ENCODE results near the gene ALDH1A3. TPM values are rescaled to one million over a fixed set of nuclear protein-coding genes. Genes with fewer than 3 reads are reported as not detected.

ALDH1A3 gene
- total RNA-seq, 2 experiments from 2014 or later = not detected

DNA sequence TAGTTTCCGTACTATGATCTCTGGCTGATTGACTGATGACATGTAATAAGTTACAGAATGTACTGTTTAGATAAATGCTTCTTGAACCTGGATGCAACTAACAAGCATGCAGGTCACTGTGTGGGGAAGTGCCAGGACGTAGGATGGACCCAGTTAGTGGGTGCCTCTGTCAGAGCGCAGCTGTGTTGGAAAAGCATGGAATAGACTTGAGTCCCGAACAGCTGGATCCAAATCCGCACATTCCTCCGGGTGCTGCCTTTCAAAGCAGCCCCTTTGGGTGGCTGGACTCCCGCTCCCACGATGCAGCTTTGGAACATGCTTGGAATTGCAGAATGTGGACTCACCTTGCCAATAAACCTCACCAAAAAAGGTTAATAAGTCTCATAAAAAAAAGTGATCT lies 35.5 kb upstream of the ALDH1A3 start:
- Histone ChIP-seq H3K4me3 (ENCODE audit: low read length) (no peak overlapping the region), H3K27ac (ENCODE audit: low read depth in 1 of 2, low read length in 2 of 2) (no peak overlapping the region), H3K4me1 (ENCODE audit: insufficient read depth, low read length) (peaks cover 4% of the 10 kb centered on the region), H3K36me3 (ENCODE audit: insufficient read depth, low read length) (no peaks in the 10 kb centered on the region), H3K9me3 (ENCODE audit: control insufficient read depth in 1 of 2, insufficient read depth in 1 of 2, low read length in 2 of 2) (no peaks in the 10 kb centered on the region), H3K27me3 (ENCODE audit: control insufficient read depth in 1 of 2, insufficient read depth in 2 of 2, low read length in 2 of 2) (peaks cover under 1 to 4% of the 10 kb centered on the region in 2 experiments)
- Mint-ChIP-seq H3K4me3 (no peak overlapping the region), H3K27ac (no peak overlapping the region), H3K36me3 (ENCODE audit: low read depth) (no peaks in the 10 kb centered on the region), H3K4me1 (ENCODE audit: low read depth) (peaks cover 2% of the 10 kb centered on the region), H3K27me3 (peaks cover 35% of the 10 kb centered on the region), H3K9me3 (no peaks in the 10 kb centered on the region)
- TF ChIP-seq, protein P1, sequence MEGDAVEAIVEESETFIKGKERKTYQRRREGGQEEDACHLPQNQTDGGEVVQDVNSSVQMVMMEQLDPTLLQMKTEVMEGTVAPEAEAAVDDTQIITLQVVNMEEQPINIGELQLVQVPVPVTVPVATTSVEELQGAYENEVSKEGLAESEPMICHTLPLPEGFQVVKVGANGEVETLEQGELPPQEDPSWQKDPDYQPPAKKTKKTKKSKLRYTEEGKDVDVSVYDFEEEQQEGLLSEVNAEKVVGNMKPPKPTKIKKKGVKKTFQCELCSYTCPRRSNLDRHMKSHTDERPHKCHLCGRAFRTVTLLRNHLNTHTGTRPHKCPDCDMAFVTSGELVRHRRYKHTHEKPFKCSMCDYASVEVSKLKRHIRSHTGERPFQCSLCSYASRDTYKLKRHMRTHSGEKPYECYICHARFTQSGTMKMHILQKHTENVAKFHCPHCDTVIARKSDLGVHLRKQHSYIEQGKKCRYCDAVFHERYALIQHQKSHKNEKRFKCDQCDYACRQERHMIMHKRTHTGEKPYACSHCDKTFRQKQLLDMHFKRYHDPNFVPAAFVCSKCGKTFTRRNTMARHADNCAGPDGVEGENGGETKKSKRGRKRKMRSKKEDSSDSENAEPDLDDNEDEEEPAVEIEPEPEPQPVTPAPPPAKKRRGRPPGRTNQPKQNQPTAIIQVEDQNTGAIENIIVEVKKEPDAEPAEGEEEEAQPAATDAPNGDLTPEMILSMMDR (IDR thresholded peaks at IDR 0.05) = no peak
- intact Hi-C loops (cut with DNase I, micrococcal nuclease) = no loop called here
- no peak for DNase-seq
- no peak for ATAC-seq (ENCODE audit: poor library complexity)
- ChIA-PET CTCF (no interaction called here), POLR2A (no interaction called here)

DNA sequence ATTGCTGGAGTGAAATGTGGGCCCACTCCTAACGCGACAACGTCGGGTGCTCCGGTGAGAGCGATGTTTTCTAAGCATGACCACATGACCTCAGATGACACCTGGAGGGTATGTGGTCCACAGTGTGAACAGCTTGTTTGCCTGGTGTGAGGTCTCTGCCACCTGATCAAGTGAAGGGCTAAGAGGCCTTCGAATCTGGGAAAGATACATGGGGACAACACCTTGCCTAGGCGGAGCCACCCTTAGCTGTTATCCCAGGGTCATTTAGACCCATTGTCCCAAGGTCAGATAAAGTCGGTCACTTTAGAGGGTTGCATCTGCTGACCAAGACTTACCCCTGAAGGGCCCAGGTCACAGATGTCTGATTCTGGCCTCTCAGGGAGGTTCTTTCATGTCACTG lies 34.9 kb upstream of the ALDH1A3 start:
- ATAC-seq (ENCODE audit: poor library complexity) (no peak), DNase-seq (no peak)
- Mint-ChIP-seq H3K27me3 (peaks cover 39% of the 10 kb centered on the region), H3K4me1 (ENCODE audit: low read depth) (peaks cover 4% of the 10 kb centered on the region), H3K36me3 (ENCODE audit: low read depth) (no peaks in the 10 kb centered on the region), H3K9me3 (no peaks in the 10 kb centered on the region), H3K4me3 (no peak overlapping the region), H3K27ac (no peak overlapping the region)
- intact Hi-C loops (cut with DNase I, micrococcal nuclease) = no loop called here
- no peak overlapping the region for H3K27ac ChIP-seq (ENCODE audit: low read depth in 1 of 2, low read length in 2 of 2)
- peaks cover 0 to 4% of the 10 kb centered on the region in 2 experiments for H3K9me3 ChIP-seq (ENCODE audit: control insufficient read depth in 1 of 2, insufficient read depth in 1 of 2, low read length in 2 of 2)
- TF ChIP-seq, protein P1 (IDR thresholded peaks at IDR 0.05) = no peak
- H3K4me1 ChIP-seq (ENCODE audit: insufficient read depth, low read length) = peaks cover 10% of the 10 kb centered on the region
- CTCF ChIA-PET = no interaction called here
- no peak overlapping the region for H3K4me3 ChIP-seq (ENCODE audit: low read length)
- H3K36me3 ChIP-seq (ENCODE audit: insufficient read depth, low read length) = no peaks in the 10 kb centered on the region
- POLR2A ChIA-PET = no interaction called here
- peaks cover 5 to 6% of the 10 kb centered on the region in 2 experiments for H3K27me3 ChIP-seq (ENCODE audit: control insufficient read depth in 1 of 2, insufficient read depth in 2 of 2, low read length in 2 of 2)

DNA sequence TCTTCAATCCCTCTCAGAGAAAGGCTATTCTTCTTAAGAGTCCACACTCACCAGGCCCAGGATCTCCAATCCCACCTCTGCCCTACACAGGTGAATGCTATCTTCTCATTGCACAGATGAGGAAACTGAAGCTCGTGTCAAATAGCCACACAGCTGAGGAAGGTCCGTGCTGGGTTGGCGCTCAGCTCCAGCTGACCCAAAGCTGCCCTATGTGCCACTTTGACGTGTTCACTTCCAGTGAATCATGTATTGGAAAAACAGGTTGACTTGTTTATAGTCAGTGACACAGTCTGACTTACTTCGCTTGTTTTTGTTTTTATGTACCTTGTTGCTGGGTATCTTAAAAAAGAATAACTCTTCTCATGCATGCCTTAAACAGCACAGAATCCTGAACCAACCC lies 32.4 kb upstream of the ALDH1A3 start:
- H3K27ac Mint-ChIP-seq = no peak overlapping the region
- H3K4me3 ChIP-seq (ENCODE audit: low read length) = no peak overlapping the region
- H3K9me3 ChIP-seq (ENCODE audit: control insufficient read depth in 1 of 2, insufficient read depth in 1 of 2, low read length in 2 of 2) = peaks cover 0 to 9% of the 10 kb centered on the region in 2 experiments
- TF ChIP-seq, protein P1 (IDR thresholded peaks at IDR 0.05) = no peak
- H3K4me1 ChIP-seq (ENCODE audit: insufficient read depth, low read length) = peaks cover 12% of the 10 kb centered on the region
- no peaks in the 10 kb centered on the region for H3K36me3 Mint-ChIP-seq (ENCODE audit: low read depth)
- peaks cover 8% of the 10 kb centered on the region for H3K4me1 Mint-ChIP-seq (ENCODE audit: low read depth)
- no peak overlapping the region for H3K27ac ChIP-seq (ENCODE audit: low read depth in 1 of 2, low read length in 2 of 2)
- peaks cover 5 to 6% of the 10 kb centered on the region in 2 experiments for H3K27me3 ChIP-seq (ENCODE audit: control insufficient read depth in 1 of 2, insufficient read depth in 2 of 2, low read length in 2 of 2)
- intact Hi-C loops (cut with DNase I, micrococcal nuclease) = no loop called here
- CTCF ChIA-PET = no interaction called here
- H3K27me3 Mint-ChIP-seq = peaks cover 55% of the 10 kb centered on the region
- H3K36me3 ChIP-seq (ENCODE audit: insufficient read depth, low read length) = no peaks in the 10 kb centered on the region
- DNase-seq (no peak), ATAC-seq (ENCODE audit: poor library complexity) (no peak)
- H3K9me3 Mint-ChIP-seq = no peaks in the 10 kb centered on the region
- H3K4me3 Mint-ChIP-seq = no peak overlapping the region
- POLR2A ChIA-PET = no interaction called here
